HG03457 (cell line): ENCODE results near the gene SEMA3C.

ENCODE experiments used
- ATAC-seq: cut with Tn5 transposase; IDR thresholded peaks from one replicate; pipeline ENCODE4 v1.9.1; 2021; ENCODE audit warnings: moderate number of reproducible peaks; ENCODE audit not compliant: unreplicated experiment

Gene SEMA3C

DNA sequence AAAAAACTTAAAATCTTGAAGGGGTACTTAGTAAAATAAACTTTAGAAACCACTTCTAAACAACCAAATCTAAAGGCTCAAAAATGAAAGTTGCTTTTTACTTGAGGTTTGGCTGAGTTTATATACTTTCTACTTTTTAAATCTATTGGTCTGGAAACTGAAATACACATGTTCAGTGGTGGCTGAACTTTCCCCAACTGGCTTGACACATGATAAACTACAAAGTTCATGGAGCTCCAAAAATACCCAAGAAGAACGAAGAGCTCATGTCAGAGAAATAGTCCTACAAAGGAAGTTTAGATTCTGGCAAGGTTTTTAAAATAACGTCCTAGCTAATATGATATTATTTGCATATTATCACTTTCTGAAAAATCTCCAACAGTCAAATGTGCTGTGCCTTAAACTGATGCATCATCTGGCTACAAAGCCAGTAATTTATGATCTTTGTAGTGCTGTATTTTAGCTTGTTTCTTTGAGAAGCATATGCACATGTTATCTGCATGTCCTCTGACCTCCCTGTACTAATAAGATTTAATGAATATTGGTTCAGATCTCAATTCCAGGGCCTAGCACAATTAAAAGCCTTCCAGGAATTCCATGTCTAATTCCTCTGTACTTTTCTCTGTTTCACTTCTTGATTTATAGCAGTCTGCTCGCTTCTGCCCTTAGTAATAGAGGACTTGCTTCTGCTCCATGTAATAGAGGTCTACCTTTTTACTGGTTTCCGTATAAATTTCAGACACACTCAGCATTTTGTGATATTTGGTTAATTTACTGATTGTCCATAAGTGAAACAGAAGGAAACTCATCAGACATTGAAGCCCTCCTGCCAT, 28.2 kb downstream of the SEMA3C start:
- ATAC-seq = no peak

DNA sequence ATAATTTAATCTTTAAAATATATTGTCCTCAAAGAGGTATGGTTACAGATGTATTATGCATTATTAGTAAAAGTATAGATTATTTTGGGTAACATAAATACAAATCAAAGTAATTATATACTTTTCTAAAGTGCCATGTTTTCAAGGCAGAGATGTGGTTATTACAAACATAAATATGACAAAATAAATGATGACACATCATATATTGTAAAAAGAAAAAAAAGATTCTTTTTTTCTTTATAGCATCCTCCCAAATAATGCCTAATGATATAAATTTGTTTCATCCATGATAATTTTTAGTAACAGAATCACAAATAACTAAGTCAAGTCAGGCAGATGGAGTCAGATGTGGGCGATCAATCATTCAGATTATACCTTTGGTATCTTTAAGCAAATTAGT, 29.3 kb downstream of the SEMA3C start:
- no peak for ATAC-seq

DNA sequence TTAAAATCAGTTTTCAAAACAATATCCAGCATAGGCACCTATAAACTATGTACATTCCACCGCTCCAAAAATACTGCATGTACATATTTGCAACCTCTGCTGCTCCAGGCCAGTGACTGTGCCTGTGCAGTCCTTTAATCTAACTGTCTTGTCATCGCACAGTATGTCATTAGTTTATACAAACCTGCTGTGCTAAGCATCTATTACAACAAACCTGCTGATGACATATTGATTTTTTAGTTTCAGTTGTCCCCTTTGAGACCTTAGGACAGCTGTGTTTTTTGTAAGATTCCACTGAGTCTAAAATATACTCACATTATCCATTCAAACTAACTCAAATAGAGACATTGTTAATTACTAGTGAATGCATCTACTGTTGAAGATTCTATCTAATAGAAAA, 33.1 kb downstream of the SEMA3C start:
- no peak for ATAC-seq

DNA sequence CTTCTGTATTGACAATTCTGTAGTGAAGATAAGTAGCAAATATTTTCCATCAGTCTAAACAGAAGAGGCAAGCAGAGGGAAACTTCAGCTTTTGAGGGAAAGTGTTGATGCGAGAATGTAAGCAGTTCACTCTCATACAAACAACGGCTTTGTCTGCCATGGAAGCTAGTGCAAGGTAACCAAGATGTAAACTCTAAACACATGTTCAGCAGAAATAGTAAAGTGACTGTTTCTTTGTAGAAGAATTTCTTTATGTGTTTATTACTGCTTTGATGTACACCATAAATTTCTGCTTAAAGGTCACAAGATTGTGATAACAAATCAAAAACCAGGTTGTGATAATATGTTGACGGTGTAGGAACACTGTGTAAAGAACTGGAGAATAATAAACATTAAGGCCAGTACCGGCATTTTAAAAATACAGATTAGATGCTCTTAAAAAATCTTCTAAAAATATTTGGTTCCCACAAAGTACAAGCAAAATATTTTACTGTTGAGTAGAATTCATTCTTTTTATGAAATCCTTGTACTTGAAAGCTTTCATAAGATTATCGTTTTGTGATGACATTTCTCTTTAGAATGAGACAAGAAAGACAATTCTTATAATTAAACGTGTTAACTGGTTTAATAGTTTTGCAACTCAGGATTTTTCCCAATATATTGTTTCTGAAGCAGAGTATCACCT, 34.2 kb downstream of the SEMA3C start:
- ATAC-seq = no peak

DNA sequence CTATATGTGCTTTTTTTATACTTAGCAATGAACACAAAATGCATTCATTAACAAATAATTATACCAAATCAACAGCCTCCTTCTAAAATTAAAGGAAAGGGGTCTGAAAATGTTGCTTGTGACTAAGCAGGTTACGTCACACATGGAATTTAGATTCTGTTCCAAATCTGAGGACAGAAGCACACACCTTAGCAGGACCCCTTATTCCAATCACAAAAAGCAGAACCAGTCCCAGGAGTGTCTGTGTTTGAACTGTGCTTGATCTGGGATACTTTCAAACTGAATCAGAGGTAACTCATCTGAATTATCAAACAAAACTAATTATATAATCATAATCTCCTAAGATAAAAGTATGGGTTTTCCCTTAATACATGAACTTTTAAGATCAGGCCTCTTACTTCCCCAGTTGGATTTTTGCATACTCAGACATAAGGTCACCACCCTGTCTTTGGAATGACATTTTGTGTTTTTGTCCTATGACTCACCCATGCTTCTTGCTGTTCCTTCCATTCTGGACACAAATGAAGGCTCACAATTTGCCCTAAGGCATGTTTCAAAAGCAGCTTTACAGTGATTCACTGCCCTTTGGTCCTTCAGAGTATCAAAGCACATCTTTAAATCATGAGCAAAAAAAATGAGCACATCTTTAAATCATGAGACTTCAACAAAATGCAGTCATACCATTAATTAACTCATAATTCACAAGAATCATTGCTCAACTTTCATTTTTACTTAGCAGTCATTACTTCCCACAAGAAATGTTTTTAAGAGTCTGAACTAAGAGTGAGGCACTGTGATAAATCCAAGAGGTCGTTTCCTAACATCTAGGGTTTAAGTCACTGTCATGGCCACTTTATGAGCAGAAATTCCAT, 35.5 kb downstream of the SEMA3C start:
- ATAC-seq = no peak

DNA sequence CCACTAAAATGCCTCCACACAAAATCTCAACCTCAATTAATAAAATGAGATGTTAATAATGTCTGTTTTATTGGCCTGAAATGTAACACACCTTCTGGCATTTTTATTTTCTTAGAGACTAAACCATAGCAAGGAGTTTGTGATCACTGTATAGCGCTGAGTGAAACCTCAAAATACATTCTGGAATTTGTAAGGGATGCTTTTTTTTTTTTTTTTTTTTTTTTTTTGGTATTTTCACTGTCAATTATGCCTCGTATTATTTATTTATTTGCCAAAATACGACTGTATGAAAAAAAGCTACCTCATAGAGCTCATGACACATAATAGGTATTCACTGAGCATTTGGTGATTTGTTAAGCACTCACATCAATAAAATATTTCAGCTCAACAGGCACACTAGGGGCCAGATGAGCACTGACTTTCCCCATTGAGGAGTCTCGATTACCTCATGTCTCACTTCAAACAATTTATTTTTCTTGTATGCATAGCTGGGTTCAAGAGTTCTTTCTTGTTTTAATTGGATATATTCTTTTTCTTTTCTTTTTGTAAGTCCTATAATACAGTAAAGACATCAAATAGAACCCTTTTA, 36.5 kb downstream of the SEMA3C start:
- ATAC-seq = no peak

DNA sequence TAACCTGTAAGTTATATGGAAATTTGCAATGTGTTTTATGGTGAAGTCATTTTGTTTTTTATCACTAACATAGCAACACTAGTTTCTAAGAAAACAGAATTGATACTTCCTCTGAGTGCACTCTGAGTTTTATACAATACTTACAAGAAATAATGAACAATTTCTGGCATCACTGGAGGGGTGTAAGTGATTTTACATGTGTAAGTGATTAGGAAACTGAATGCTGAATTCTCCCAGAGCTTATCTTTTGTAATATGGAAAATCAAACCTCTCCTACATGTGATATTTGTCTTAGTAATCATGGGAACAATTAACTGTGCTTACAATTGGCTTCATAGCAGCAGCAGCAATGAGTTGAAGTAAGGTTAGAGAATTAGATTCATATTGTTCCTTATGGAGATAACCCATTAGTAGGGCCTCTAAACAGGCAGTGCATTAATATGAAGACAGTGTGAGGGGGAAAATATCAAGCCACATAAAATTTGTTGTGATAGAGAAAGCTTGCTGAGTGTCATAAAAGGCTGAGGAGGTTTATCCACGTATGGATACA, 37.4 kb downstream of the SEMA3C start:
- no peak for ATAC-seq

DNA sequence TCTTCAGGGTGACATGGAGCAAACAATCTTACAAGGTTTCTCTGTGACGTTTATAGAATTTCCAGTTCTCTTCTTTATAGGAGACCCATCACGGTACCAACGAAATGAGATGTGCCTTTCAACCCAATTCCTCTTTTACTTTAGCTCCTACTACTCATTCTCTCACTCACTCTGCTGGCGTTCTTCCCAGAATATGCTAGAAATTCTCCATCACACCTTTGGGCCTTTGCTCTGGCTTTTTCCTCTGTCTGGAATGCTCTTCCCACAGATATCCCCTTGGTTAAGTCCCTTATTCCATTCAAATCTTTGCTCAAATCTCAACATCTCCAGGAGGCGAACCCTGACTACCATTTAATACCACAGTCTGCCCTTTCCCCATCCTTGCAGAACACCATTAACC, 39.0 kb downstream of the SEMA3C start:
- ATAC-seq = no peak

DNA sequence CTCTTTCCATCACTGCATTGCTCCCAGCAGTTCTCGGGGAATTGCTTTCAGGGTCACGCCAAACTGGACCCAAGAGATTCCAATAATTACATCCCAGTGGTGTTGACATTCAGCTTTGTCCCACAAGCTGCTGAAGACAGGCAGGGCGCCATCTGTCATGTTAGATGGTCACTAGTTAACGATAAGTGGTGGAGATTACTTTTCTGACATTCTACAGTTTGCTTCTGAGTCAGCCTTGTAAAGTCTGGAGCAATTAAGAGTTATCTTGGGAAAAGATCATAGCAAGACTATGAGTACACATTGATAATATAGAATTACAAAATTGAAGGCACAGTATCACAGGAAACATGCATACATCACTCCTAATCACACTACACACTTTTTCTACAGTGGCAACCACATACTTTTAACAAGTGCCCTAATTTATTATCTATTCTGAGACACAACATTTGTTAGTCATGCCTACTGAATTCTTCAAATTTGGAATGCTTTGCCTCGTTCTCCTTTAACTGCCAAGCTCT, 41.9 kb downstream of the SEMA3C start:
- no peak for ATAC-seq

DNA sequence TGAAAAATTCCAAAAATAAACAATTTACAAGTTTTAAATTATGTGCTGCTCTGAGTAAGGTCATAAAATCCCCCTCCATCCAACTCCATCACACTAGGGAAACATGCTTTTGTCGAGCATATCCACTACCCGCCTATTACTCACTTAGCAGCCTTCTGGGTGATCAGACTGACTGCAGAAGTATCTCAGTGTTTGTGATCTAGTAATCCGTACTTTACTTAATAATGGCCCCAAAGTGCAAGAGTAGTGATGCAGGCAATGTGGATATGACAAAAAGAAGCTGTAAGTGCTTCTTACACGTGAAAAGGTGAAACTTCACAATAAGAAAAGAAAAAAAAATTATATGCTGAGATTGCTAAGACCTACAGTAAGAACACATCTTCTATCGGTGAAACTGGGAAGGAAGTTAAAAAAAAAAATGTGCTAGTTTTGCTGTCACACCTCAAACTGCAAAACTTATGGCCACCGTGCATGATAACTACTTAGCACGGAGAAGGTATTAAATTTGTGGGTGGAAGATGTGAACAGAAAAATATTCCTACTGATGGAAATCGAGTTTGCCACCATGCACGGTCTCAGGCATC, 43.2 kb downstream of the SEMA3C start:
- no peak for ATAC-seq

DNA sequence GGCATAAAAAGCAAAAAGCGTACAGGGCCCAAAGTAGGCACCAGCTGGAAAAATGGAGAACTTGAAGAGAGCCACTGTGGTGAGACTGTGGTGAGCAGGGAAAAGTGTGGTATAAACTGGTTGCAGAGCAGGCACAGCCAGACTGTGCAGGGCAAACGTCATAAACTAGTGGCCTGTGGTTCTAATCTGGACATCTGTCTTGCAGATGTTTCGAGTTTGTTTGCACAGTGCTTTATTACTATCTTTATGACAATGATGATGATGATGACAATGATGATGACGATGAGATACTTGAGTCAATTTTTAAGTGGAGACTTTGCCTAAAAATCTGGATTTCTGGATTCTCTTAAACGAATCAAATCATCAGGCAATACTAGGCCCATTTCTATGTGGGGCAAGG, 45.7 kb downstream of the SEMA3C start:
- no peak for ATAC-seq

DNA sequence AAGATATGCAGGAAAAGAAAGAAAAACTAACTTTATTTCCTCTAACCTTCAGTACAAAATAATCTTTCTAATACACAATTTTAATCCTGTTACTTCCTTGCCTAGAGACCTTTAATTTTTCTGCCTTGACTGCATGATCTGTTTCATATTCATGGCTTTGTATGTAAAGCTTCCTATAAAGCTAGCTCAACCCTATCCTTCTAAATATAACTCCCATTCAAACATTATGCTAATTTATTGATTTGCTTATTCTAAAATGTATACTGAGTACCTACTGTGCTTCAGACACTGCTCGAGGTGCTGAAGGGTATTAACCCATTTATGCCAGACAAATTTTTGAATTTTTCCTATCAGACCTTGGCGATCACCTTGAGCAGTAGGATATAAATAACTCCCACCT, 47.6 kb downstream of the SEMA3C start:
- no peak for ATAC-seq

DNA sequence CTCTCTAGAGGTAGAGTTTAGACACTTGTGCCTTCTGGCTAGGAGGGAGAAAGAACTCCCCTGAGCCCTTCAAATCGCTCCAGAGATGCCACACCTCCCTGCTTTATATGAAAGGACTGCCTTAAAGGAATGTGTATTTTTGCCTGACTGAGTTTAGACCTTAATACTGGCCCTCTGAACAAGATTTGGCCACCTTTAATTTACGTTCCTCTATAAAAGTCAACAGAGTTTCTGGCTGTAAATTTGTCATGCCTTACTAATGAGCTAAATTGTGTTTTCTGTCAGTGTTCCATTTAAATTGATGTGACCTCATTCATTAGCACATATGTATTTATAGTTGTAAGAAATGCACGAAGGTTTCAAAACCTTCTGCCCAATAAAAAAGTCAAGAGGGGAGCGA, 48.0 kb downstream of the SEMA3C start:
- no peak for ATAC-seq

DNA sequence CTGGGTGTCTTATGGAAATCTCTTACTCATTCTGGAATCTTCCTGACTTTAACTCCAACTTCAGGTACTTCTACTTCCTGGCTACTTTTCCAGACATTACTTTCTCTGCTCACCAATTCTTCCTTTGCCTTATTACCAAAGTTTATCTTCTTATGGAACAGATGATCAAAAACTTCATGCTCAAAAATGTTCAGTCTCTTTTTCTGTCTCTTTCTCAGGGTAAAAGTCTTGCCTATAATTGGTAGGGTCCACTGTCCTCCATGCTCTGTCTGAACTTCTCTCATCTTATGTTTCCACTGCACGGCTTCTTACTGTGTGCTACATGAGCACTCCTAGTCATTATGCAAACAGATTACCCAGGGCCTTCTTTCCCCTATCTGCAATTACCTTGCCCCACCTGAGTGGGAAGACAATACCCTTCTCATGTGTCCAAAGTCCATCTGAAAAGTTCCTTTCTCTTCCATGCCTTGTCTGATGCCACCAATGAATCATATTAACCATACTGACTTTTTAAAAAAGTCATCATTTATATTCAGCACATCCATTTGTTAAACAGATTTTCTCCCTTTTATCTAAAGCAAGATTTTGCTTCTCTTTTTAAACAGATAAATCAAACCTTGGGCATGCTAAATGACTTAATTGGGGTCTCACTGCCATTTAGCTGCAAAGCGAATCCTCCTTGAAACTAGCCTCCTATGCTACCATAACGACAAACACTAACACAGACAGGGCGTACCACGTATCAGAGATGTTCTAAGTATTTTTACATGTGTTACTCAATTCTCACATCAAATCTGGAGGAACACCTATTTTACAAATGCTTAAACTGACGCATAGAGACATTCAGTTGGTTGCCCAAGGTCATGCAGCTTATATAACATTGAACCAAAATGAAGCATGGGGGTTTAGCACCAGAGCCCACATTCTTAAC, 48.8 kb downstream of the SEMA3C start:
- no peak for ATAC-seq

DNA sequence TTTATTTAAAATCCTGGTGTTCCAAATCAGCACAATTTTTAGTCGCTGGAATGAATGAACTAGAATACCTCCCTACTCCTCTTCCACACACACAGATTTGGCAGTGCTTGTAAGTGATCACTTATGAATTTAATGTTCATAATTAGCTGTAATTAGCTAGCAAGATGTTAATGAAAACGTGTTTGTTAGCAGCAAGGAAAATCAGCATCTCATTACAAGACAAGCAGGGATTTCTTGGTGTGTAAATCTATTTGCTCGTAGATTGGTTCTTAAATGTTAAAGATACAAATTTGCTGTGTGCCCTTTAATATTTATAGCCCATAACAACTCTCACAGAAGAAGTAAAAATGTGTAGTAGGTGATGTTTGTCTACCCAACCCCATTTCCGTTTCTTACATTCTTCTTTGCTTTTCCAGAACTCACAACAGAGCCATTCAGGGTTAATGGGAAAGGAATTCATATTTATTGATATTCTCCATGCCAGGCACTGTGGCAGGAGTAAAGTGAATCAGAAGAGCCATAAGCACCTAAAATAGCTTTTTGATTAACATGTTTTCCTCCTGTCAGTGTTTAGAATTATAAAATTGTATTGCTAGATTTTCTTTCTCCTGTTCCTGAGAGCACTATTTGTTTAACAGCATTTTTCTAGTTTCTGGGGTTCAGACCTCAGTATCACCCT, 49.6 kb downstream of the SEMA3C start:
- no peak for ATAC-seq

DNA sequence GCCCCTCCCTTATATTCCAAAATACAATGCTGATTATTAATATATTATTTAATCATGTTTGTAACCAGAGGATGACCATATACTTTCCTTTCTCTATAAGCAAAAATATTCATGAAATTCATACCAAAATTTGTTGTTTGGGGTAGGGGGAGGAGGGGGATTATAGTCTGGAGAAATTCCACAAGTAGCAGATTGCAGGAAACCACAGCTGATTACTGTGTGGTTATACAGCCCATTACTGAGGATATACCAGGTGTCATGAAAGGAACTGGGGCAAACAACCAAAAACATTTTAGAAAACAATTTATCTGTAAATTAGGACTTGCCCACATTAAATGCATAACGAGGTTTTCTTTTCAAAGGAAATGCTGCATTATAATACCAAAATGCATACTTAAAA, 50.3 kb downstream of the SEMA3C start:
- no peak for ATAC-seq

DNA sequence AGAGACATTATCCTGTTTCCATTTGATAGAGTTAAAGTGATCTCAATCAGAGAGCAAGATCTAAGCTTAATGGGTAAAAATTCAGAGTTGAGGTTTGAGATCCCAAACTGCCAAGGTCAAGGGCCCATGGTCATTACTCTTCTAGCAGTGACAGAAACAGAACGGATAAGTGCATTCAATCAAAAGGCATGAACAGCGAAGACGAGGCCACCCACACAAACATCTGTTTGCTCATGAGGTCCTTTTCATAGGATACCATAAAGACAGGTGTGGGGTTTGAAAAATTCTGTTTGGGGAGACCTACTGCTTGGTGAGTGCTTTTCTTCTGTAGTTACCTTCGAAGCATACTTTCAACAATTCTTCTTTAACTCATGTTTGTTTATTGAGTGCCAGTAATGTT, 58.3 kb downstream of the SEMA3C start:
- ATAC-seq = no peak

DNA sequence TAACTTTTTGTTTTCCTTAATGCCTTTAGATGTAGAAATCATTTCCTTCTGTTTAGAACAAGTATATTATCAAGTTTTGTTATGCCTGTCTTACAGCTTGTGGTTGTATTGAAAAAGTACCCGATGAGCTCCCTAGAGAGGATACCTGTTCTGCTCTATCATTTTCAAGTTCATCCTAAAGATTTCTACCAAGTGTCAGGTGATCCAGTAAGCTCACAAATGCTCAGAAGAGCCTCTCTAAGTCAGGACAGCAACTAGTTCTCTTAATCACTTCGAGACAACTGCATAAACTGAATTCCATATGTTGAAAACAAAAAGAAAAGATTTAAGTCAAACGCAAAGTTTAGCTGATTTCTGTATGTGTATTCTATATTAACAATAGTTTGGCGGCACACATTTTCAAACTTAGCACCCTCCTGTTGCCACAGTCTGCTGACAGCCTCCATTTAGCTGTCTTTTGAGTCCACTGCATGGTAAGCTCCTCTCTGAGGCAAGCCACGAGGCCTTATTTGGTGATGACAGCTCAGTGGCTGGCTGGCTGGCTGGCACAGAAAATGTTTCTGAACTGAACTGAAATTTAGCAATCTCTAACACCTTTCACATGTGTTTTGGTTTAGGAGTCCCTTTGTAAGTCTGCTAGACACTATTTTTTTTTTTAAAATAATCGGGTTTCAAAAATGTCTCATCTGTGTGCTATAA, 59.4 kb downstream of the SEMA3C start:
- ATAC-seq = no peak
